Activated T-cell treated with anti-CD3 and anti-CD28 coated beads, Interleukin-2, amount 50 U/mL, for 72 hours (primary cell): ENCODE measurements around the gene MAN1B1. TPM values are rescaled to one million over a fixed set of nuclear protein-coding genes. Genes with fewer than 3 reads are reported as not detected.

ENCODE experiments used
- ATAC-seq, 2 donors: fragments of 150-1000 bp; cut with Tn5 transposase; replicated peaks in 1 of 2; 2 replicates each; pipeline ENCODE4 v1.10.0; 2021; ENCODE audit warnings: moderate library complexity in 2 of 2, mild to moderate bottlenecking in 1 of 2
- DNase-seq, 2 donors: peaks; one replicate each; pipeline ENCODE4 v3.0.0; 2021 to 2022; ENCODE audit warnings: mixed read lengths in 1 of 2
- H3K27ac Mint-ChIP-seq: one replicate; pipeline ENCODE4 v1.8.0; 2022; ENCODE audit warnings: mild to moderate bottlenecking, moderate library complexity, mixed read lengths
- H3K27me3 Mint-ChIP-seq: one replicate; pipeline ENCODE4 v1.8.0; 2022; ENCODE audit warnings: low read depth, mixed read lengths
- H3K36me3 Mint-ChIP-seq, 2 donors: one replicate each; pipeline ENCODE4 v1.8.0; 2022; ENCODE audit warnings: mixed read lengths in 2 of 2, mild to moderate bottlenecking in 1 of 2; ENCODE audit not compliant: insufficient read depth in 2 of 2
- H3K4me1 Mint-ChIP-seq: one replicate; pipeline ENCODE4 v1.8.0; 2022; ENCODE audit warnings: low read depth, mixed read lengths
- H3K4me3 Mint-ChIP-seq, 2 donors: one replicate each; pipeline ENCODE4 v1.8.0; 2022; ENCODE audit warnings: mild to moderate bottlenecking in 2 of 2, mixed read lengths in 2 of 2, moderate library complexity in 2 of 2
- H3K9me3 Mint-ChIP-seq, 2 donors: one replicate each; pipeline ENCODE4 v1.8.0; 2022; ENCODE audit warnings: mixed read lengths in 2 of 2
- total RNA-seq, 2 donors: library from RNA; stranded (reverse); gene quantifications; one replicate each; pipeline ENCODE4 v1.2.3, GENCODE V29; 2022

The MAN1B1 gene
- total RNA-seq, 2 donors from 2014 or later, result 40.3 to 45.8 TPM

- Mint-ChIP-seq H3K4me1 (peaks cover 23% of the 10 kb centered on the region), H3K36me3 (no peaks in the 10 kb centered on the region), H3K27ac (no peak overlapping the region), H3K4me3 (peak overlapping the region; percentile 67 to 77), H3K9me3 (no peaks in the 10 kb centered on the region), H3K27me3 (no peaks in the 10 kb centered on the region)
- ATAC-seq (no peak), DNase-seq (no peak)
These were observed 18.0 kb upstream of the MAN1B1 start for GRCh38 chr9:137068539-137069507.

DNA sequence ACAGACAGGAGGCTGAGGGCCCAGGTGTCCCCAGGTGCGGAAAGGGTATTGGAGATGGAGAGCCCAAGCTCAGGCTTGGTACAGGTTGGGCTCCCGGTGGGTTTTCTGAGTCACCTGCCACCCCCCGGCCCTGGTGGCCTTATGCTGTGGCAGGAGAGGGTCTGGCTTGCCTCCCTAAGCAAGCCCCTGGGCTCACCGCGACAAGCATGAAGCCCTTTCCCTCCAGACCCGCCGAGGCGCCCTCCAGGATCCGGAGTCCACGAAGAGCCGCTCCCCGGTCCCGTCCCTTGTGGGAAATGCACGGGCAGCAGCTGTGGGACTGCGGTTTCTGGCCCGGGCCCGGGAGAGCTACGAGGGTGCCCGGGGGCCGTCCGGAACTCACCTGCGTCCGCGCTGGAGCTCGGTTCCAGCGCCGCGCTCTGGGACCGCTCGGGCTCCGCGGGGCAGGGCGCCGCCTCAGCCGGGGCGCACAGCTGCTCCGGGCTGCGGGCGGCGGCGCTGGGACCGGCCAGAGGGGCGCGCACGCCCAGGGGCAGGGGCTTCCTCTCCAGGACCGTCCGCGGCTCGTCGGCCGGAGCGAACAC, 17.2 kb upstream of the MAN1B1 start:
- Mint-ChIP-seq H3K9me3 (no peaks in the 10 kb centered on the region), H3K27me3 (no peaks in the 10 kb centered on the region), H3K36me3 (no peaks in the 10 kb centered on the region), H3K4me3 (peak overlapping the region; percentile 67 to 77), H3K4me1 (peaks cover 23% of the 10 kb centered on the region), H3K27ac (no peak overlapping the region)
- ATAC-seq, result no peak
- no peak for DNase-seq

DNA sequence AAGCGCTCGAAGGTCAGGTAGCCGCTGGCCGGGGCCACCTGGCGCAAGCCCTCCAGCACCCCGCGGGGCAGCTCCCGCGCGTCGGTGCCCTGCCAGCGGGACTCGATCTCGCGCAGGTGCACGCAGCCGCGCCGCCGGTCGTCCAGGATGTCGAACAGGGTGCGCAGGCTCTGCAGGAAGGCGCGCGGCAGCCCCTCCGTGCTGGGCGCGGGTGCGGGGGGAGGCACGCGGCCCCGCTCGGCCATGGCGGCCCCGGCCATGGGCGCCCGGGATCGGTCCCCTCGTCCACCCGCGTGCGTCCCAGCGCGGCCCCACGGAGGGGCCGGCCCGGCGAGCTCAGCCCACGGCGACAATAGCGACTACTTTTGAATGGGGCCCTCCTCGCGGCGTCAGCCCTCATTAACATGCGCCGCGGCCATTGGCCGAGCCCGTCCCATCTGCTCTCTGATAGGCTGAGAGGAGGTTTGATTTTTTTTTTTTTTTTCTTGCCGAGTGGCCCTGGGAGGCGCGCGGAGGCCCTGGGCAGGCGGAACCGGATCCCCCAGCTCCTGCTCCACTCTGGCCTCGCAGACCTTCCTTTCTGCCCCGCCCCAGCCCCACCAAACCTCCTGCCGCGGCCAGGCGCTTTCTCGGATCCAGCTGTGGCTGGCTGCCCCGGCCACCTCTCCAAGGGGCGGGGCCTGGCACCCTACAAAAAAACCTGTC, 16.4 kb upstream of the MAN1B1 start, which contains the start of gene SAPCD2:
SAPCD2 (minus strand) TSS at position 357 of the 705 bp plus-strand sequence; CDS start at position 260, 97 bp downstream.
- Mint-ChIP-seq H3K9me3 (no peaks in the 10 kb centered on the region), H3K4me1 (peaks cover 23% of the 10 kb centered on the region), H3K4me3 (peak within 1 kb of the TSS; percentile 85 to 96), H3K36me3 (no peaks in the 10 kb centered on the region), H3K27ac (peak within 1 kb of the TSS; percentile 75), H3K27me3 (no peaks in the 10 kb centered on the region)
- ATAC-seq (peak; percentile 92), DNase-seq (peak; percentile 89 to 91)

- Mint-ChIP-seq H3K4me1 (peaks cover 23% of the 10 kb centered on the region), H3K27me3 (no peaks in the 10 kb centered on the region), H3K27ac (peak overlapping the region; percentile 59), H3K4me3 (peak overlapping the region; percentile 85 to 96), H3K36me3 (no peaks in the 10 kb centered on the region), H3K9me3 (no peaks in the 10 kb centered on the region)
- DNase-seq (no peak), ATAC-seq (no peak)
These were observed 15.9 kb upstream of the MAN1B1 start for GRCh38 chr9:137070906-137071275.

DNA sequence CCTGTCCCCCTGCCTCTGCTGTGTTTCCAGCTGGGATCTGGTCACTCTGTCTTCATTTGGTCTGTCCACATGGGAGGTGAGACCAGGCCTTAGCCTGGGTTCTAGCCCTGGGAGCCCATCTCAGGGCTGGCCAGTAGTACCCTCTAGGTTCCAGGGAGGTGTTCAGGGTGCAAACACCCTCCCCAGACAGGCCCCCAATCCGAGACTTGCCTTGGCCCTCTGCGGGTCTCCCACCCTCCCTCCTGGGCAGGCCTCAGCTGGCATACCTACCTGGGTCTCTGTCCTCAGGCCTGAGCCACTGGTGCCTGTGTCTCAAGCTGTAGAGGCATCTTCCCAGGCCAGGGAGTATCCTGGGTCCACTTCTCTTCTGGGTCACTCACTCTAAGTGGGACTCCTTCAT, 15.5 kb upstream of the MAN1B1 start:
- H3K27ac Mint-ChIP-seq, result peak overlapping the region; percentile 59
- DNase-seq, result no peak
- peak overlapping the region; percentile 85 to 96 for H3K4me3 Mint-ChIP-seq
- no peak for ATAC-seq
- no peaks in the 10 kb centered on the region for H3K27me3 Mint-ChIP-seq
- H3K4me1 Mint-ChIP-seq, result peaks cover 23% of the 10 kb centered on the region
- H3K9me3 Mint-ChIP-seq, result no peaks in the 10 kb centered on the region
- no peaks in the 10 kb centered on the region for H3K36me3 Mint-ChIP-seq

GRCh38 chr9:137073992-137074399, 12.8 kb upstream of the MAN1B1 start:
- no peaks in the 10 kb centered on the region for H3K36me3 Mint-ChIP-seq
- H3K27me3 Mint-ChIP-seq, result no peaks in the 10 kb centered on the region
- DNase-seq (no peak), ATAC-seq (no peak)
- H3K9me3 Mint-ChIP-seq, result no peaks in the 10 kb centered on the region
- no peak overlapping the region for H3K4me3 Mint-ChIP-seq
- peaks cover 10% of the 10 kb centered on the region for H3K4me1 Mint-ChIP-seq
- H3K27ac Mint-ChIP-seq, result no peak overlapping the region

GRCh38 chr9:137074657-137075274, 12.0 kb upstream of the MAN1B1 start:
- Mint-ChIP-seq H3K4me1 (peaks cover 10% of the 10 kb centered on the region), H3K27ac (no peak overlapping the region), H3K9me3 (no peaks in the 10 kb centered on the region), H3K4me3 (no peak overlapping the region), H3K27me3 (no peaks in the 10 kb centered on the region), H3K36me3 (no peaks in the 10 kb centered on the region)
- DNase-seq (no peak), ATAC-seq (no peak)

GRCh38 chr9:137075275-137075775, 11.5 kb upstream of the MAN1B1 start:
- no peak for DNase-seq
- H3K4me3 Mint-ChIP-seq, result no peak overlapping the region
- ATAC-seq, result no peak
- H3K4me1 Mint-ChIP-seq, result peaks cover 10% of the 10 kb centered on the region
- H3K27ac Mint-ChIP-seq, result no peak overlapping the region
- no peaks in the 10 kb centered on the region for H3K27me3 Mint-ChIP-seq
- H3K36me3 Mint-ChIP-seq, result no peaks in the 10 kb centered on the region
- no peaks in the 10 kb centered on the region for H3K9me3 Mint-ChIP-seq

- H3K9me3 Mint-ChIP-seq, result no peaks in the 10 kb centered on the region
- H3K4me3 Mint-ChIP-seq, result peak overlapping the region; percentile 61 to 73
- H3K4me1 Mint-ChIP-seq, result peaks cover under 1% of the 10 kb centered on the region
- ATAC-seq (no peak), DNase-seq (no peak)
- no peaks in the 10 kb centered on the region for H3K36me3 Mint-ChIP-seq
- H3K27me3 Mint-ChIP-seq, result no peaks in the 10 kb centered on the region
- H3K27ac Mint-ChIP-seq, result no peak overlapping the region
These were observed 10.2 kb upstream of the MAN1B1 start for GRCh38 chr9:137076636-137077009.

DNA sequence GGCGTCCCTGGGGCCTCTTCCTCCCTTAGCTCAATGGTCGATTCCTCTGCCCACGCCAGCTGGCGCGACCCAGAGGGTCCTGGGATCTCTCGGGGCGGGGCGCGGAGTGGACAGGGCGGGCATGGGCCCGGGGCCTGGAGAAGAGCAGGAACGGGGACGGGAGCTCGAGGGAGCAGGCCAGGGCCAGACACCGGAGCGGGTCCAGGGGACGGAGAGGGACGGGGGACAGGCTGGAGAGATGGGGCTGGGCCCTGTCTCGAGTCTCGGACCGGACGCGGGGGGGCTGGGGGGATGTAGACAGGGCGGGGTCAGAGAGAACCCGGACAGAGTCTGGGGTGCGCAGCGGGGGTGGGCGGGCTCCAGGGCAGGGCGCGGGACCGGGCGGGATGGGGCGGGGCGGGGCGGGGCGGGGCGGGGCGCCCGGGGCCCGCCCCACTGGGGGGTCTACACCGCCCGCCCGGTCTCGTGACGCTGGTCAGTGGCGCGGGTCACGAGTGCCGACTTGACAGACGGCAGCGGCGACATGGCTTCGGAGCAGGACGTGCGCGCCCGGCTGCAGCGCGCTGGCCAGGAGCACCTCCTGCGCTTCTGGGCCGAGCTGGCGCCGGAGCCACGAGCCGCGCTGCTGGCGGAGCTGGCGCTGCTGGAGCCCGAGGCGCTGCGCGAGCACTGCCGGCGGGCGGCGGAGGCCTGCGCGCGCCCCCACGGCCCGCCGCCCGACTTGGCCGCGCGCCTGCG, 9.6 kb upstream of the MAN1B1 start, which contains the start of gene UAP1L1:
UAP1L1 (plus strand) TSS at position 508 of the 738 bp plus-strand sequence; CDS start at position 524, 16 bp downstream.
- DNase-seq, result peak; percentile 70 to 71
- H3K4me1 Mint-ChIP-seq, result no peaks in the 10 kb centered on the region
- no peak within 1 kb of the TSS for H3K27ac Mint-ChIP-seq
- H3K9me3 Mint-ChIP-seq, result no peaks in the 10 kb centered on the region
- H3K27me3 Mint-ChIP-seq, result no peaks in the 10 kb centered on the region
- peak; percentile 82 to 84 for ATAC-seq
- peak within 1 kb of the TSS; percentile 79 to 83 for H3K4me3 Mint-ChIP-seq
- H3K36me3 Mint-ChIP-seq, result no peaks in the 10 kb centered on the region

- Mint-ChIP-seq H3K4me3 (peak overlapping the region; percentile 79 to 83), H3K9me3 (no peaks in the 10 kb centered on the region), H3K27ac (no peak overlapping the region), H3K4me1 (peaks cover under 1% of the 10 kb centered on the region), H3K27me3 (no peaks in the 10 kb centered on the region), H3K36me3 (no peaks in the 10 kb centered on the region)
- peak; percentile 54 to 61 for ATAC-seq
- DNase-seq, result peak; percentile 58 to 66
These were observed 8.8 kb upstream of the MAN1B1 start for GRCh38 chr9:137077758-137078693.
